Type B pancreatic cell (in vitro differentiated cells): ENCODE data around the gene GPR107. TPM values are rescaled to one million over a fixed set of nuclear protein-coding genes. Genes with fewer than 3 reads are reported as not detected.
"Not testable (repeated sequence)": the region's sequence is repeated elsewhere in the genome, so short reads cannot be mapped to it uniquely, and the experiment has no call there.

Experiments
- DNase-seq: peaks from one replicate; pipeline ENCODE4 v3.0.0; 2021; ENCODE audit warnings: mixed read lengths; ENCODE audit not compliant: unreplicated experiment; ENCODE audit errors: extremely low spot score
- H3K27ac Mint-ChIP-seq: 2 replicates; pipeline ENCODE4 v1.8.0; 2021; ENCODE audit warnings: mild to moderate bottlenecking, mixed read lengths
- H3K27me3 Mint-ChIP-seq: 2 replicates; pipeline ENCODE4 v1.8.0; 2021; ENCODE audit warnings: mixed read lengths
- H3K36me3 Mint-ChIP-seq: 2 replicates; pipeline ENCODE4 v1.8.0; 2021; ENCODE audit warnings: mixed read lengths
- H3K4me1 Mint-ChIP-seq: one replicate; pipeline ENCODE4 v1.8.0; 2021; ENCODE audit warnings: mixed read lengths; ENCODE audit not compliant: unreplicated experiment
- H3K4me3 Mint-ChIP-seq: 2 replicates; pipeline ENCODE4 v1.8.0; 2021; ENCODE audit warnings: mild to moderate bottlenecking, mixed read lengths
- H3K9me3 Mint-ChIP-seq: 2 replicates; pipeline ENCODE4 v1.8.0; 2021; ENCODE audit warnings: mixed read lengths
- total RNA-seq: library from RNA; stranded (reverse); gene quantifications from 2 replicates; pipeline ENCODE4 v1.2.1, GENCODE V29; 2021; ENCODE audit warnings: low replicate concordance
- TF ChIP-seq, protein P1 (sequence below): fragments of 200-600 bp; sonication (generic); conservative IDR thresholded peaks from 2 replicates; pipeline ENCODE4 v1.5.0; 2021; ENCODE audit warnings: antibody characterized with exemption, mild to moderate bottlenecking

The GPR107 gene
- total RNA-seq, 1 donor from 2014 or later: 43.6 TPM

DNA sequence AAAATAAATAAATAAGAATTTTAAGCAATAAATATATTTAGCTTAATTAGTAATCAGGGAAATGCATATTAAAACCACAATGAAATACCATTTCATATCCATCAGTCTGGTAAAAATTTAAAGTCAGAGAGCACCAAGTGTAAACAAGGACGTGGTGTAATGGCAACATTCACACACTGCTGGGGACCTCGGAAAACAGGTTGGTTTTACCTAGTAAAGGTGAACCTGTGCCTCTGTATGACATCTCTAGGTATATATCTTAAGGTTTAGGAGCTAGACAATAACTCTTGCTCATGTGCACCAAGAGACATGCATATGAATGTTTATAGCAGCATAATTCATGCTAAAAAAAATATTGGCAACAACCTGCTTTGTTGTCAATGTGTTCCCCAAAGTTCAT lies 40.4 kb upstream of the GPR107 start:
- TF ChIP-seq, protein P1, sequence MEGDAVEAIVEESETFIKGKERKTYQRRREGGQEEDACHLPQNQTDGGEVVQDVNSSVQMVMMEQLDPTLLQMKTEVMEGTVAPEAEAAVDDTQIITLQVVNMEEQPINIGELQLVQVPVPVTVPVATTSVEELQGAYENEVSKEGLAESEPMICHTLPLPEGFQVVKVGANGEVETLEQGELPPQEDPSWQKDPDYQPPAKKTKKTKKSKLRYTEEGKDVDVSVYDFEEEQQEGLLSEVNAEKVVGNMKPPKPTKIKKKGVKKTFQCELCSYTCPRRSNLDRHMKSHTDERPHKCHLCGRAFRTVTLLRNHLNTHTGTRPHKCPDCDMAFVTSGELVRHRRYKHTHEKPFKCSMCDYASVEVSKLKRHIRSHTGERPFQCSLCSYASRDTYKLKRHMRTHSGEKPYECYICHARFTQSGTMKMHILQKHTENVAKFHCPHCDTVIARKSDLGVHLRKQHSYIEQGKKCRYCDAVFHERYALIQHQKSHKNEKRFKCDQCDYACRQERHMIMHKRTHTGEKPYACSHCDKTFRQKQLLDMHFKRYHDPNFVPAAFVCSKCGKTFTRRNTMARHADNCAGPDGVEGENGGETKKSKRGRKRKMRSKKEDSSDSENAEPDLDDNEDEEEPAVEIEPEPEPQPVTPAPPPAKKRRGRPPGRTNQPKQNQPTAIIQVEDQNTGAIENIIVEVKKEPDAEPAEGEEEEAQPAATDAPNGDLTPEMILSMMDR: no peak
- no peak for DNase-seq
- Mint-ChIP-seq H3K4me1 (peaks cover 5% of the 10 kb centered on the region), H3K9me3 (peaks cover 3% of the 10 kb centered on the region), H3K27me3 (no peaks in the 10 kb centered on the region), H3K36me3 (peaks cover 10% of the 10 kb centered on the region), H3K4me3 (no peak overlapping the region), H3K27ac (no peak overlapping the region)

DNA sequence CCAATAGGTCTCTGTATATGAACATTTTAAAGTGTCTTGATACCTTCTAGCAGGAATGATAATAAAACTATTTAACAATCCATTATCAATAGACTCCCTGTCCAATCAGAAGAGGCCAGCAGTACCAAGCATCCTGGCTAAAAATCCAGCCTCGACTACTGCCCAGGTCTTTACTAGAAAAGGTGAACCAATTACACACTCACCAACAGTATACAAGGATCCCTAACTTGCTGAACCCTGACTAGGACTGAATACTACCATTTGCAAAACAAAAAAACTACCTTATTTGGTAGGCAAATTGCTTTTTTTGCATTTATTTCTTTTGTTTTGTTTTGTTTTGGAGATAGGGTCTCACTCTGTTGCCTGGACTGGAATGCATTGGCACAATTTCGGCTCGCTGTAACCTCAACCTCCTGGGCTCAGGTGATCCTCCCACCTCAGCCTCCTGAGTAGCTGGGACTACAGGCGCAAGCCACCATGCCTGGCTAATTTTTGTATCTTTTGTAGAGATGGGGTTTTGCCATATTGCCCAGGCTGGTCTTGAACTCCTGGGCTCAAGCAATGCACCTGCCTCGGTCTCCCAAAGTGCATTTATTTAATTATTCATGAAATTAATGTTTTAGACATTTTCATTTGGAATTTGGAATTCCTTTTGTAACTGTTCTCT lies 38.2 kb upstream of the GPR107 start:
- no peak overlapping the region for H3K4me3 Mint-ChIP-seq

DNA sequence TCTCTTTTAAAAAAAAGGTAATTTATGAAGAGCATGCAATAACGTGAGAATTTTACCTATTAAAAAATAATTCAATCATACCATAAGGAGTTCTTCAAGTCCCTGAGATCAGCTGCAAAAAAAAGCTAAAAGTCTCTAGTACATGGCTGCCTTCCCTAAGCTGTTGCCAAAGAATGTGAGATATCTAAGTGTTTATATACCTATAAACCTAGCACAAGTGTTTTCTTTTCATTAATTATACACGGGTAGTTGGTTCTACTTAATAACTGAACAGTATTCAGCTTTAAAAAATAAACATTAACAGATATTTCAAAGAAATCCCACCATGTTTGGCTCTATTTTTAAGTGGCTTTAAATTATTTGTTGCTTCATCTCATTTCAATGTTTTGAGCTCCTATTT lies 36.6 kb upstream of the GPR107 start:
- Mint-ChIP-seq H3K4me3 (no peak overlapping the region), H3K4me1 (no peaks in the 10 kb centered on the region), H3K27me3 (no peaks in the 10 kb centered on the region), H3K9me3 (peaks cover 3% of the 10 kb centered on the region), H3K27ac (no peak overlapping the region), H3K36me3 (peaks cover 7% of the 10 kb centered on the region)
- no peak for DNase-seq
- TF ChIP-seq, protein P1: no peak

More for the DNA sequence above, 38.2 kb upstream of the GPR107 start:
- DNase-seq: peak; percentile 7
- no peaks in the 10 kb centered on the region for H3K4me1 Mint-ChIP-seq
- TF ChIP-seq, protein P1: no peak
- H3K27ac Mint-ChIP-seq: no peak overlapping the region
- peaks cover 3% of the 10 kb centered on the region for H3K9me3 Mint-ChIP-seq
- H3K36me3 Mint-ChIP-seq: peaks cover 10% of the 10 kb centered on the region
- H3K27me3 Mint-ChIP-seq: no peaks in the 10 kb centered on the region

DNA sequence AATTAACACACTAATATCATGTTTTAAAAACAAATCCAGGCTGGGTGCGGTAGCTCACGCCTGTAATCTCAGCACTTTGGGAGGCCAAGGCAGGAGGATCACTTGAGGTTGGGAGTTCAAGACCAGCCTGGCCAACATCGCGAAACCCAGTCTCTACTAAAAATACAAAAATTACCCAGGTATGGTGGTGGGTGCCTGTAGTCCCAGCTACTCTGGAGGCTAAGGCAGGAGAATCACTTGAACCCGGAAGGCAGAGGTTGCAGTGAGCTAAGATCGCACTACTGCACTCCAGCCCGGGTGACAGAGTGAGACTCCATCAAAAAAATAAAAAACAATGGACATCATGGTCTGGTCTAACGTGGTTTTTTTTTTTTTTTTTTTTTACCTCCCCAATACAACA lies 36.2 kb upstream of the GPR107 start:
- DNase-seq, H3K4me3 Mint-ChIP-seq, H3K4me1 Mint-ChIP-seq, H3K36me3 Mint-ChIP-seq, H3K9me3 Mint-ChIP-seq, H3K27ac Mint-ChIP-seq, H3K27me3 Mint-ChIP-seq: not testable (repeated sequence)

DNA sequence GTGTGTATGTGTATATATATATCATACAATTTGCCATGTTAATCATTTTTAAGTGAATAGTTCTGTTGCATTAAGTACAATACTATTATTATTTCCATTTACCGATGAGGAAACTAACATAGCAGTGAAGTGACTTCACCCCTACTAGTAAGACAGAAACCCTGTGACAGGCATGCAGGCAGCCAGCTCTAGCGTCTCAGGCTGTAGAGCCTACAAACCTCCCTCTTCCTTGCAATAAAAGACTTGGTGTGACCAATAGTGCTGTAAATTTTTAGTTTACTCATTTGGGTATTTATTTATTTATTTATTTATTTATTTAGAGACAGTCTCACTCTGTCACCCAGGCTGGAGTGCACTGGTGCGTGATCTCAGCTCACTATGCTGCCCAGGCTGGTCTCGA lies 35.4 kb upstream of the GPR107 start:
- no peaks in the 10 kb centered on the region for H3K27me3 Mint-ChIP-seq
- peaks cover 7% of the 10 kb centered on the region for H3K36me3 Mint-ChIP-seq
- TF ChIP-seq, protein P1: no peak
- H3K9me3 Mint-ChIP-seq: peaks cover 3% of the 10 kb centered on the region
- peaks cover 3% of the 10 kb centered on the region for H3K4me1 Mint-ChIP-seq
- no peak overlapping the region for H3K27ac Mint-ChIP-seq
- no peak overlapping the region for H3K4me3 Mint-ChIP-seq
- no peak for DNase-seq

DNA sequence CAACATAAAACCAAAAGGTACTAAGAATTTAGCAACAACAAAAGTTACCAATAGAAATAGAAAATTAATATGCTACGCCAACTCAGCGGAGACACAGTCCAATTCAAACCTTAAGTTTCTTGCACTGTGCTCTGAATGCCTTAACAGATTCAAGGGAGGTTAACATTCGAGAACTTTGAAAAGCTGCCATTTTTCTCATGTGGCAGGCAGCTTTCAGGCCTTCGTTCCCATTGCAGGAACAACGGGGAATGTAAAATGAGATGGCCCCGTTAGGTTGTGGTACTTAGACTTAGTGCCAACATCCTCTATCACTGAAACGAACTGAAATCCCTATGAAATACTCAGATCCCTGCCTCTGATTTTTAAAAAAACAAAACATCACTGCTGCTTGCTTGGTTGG lies 33.1 kb upstream of the GPR107 start:
- Mint-ChIP-seq H3K4me1 (peaks cover 10% of the 10 kb centered on the region), H3K36me3 (peaks cover 7% of the 10 kb centered on the region), H3K4me3 (no peak overlapping the region), H3K27me3 (no peaks in the 10 kb centered on the region), H3K27ac (no peak overlapping the region), H3K9me3 (peaks cover 3% of the 10 kb centered on the region)
- TF ChIP-seq, protein P1: no peak
- no peak for DNase-seq
